Heart left ventricle (tissue), 16 donors: ENCODE measurements around the gene C12orf57. TPM values are rescaled to one million over a fixed set of nuclear protein-coding genes. Genes with fewer than 3 reads are reported as not detected.
A peak's percentile ranks its signal among the peaks of the same experiment; 100 is the strongest.

Experiments used
- ATAC-seq, 4 donors: fragments of 200-7000 bp; cut with Tn5 transposase; one replicate each; pipeline ENCODE4 v1.9.1; 2020 to 2022; ENCODE audit warnings: moderate library complexity in 4 of 4, mild to moderate bottlenecking in 3 of 4, moderate number of reproducible peaks in 1 of 4
- DNase-seq, 5 donors: peaks; one replicate each; pipeline ENCODE4 v3.0.0-alpha.2; 2020
- H3K27ac ChIP-seq, 12 donors: fragments of 200-600 bp; sonication (generic) in 4 of 12; one replicate each; pipeline versions ENCODE4 v1.5.0 to v1.8.0; 2016 to 2022; ENCODE audit warnings: mild to moderate bottlenecking in 2 of 12
- H3K27me3 ChIP-seq, 9 donors: fragments of 200-600 bp; sonication (generic) in 2 of 9; one replicate each; pipeline versions ENCODE4 v1.5.1 to v1.8.0; 2016 to 2022; ENCODE audit warnings: mild to moderate bottlenecking in 3 of 9
- H3K36me3 ChIP-seq, 9 donors: fragments of 200-600 bp; sonication (generic) in 2 of 9; one replicate each; pipeline versions ENCODE4 v1.5.0 to v1.8.0; 2018 to 2022; ENCODE audit warnings: mild to moderate bottlenecking in 2 of 9
- H3K4me1 ChIP-seq, 12 donors: fragments of 200-600 bp; sonication (generic) in 4 of 12; one replicate each; pipeline versions ENCODE4 v1.5.0 to v1.8.0; 2016 to 2022; ENCODE audit warnings: mild to moderate bottlenecking in 3 of 12
- H3K4me3 ChIP-seq, 12 donors: fragments of 200-600 bp; sonication (generic) in 4 of 12; one replicate each; pipeline versions ENCODE4 v1.5.0 to v1.8.0; 2017 to 2022; ENCODE audit warnings: mild to moderate bottlenecking in 9 of 12, moderate library complexity in 4 of 12
- H3K9me3 ChIP-seq, 12 donors: fragments of 200-600 bp; sonication (generic) in 4 of 12; one replicate each; pipeline versions ENCODE4 v1.5.0 to v1.8.0; 2016 to 2022; ENCODE audit warnings: mild to moderate bottlenecking in 1 of 12
- CTCF ChIP-seq, 12 donors: fragments of 200-600 bp; sonication (generic) in 4 of 12; IDR thresholded peaks; one replicate each; pipeline versions ENCODE4 v1.5.0 to v1.8.0; 2018 to 2022; ENCODE audit warnings: antibody characterized with exemption in 12 of 12, mild to moderate bottlenecking in 5 of 12
- POLR2A ChIP-seq, 2 donors: fragments of 450-650 bp; IDR thresholded peaks; one replicate each; pipeline ENCODE4 v1.6.1; 2017; ENCODE audit warnings: antibody characterized with exemption in 2 of 2, mild to moderate bottlenecking in 2 of 2, moderate library complexity in 2 of 2
- WGBS, 4 donors: extraction: QIAGEN DNeasy Blood & Tissue Kit in 2 of 4; methylation state at CpG; one replicate each; pipeline versions ENCODE4 v1.1.5 to v1.1.7; 2013 to 2018; 5-methylcytosine and 5-hydroxymethylcytosine counted together
- intact Hi-C, 10 donors: fragments of 100-400 bp; cut with DNase I; formaldehyde crosslinking; loops; one replicate each; pipeline versions ENCODE4 v1.11.1 to v1.14.2; 2022
- polyA plus RNA-seq, 2 donors: library from polyadenylated mRNA; stranded (reverse); fragments of 200-250 nt; gene quantifications; one replicate each; pipeline ENCODE4 v1.2.3, GENCODE V29; 2013
- total RNA-seq, 9 donors: library from RNA; depleted of rRNA in 2 of 9; stranded (reverse); fragments of >200 nt in 2 of 9; fragmentation: NEBNext Ultra II Directional in 3 of 9; extraction: Animal tissue kit (Norgen Biotek cat#: 25700) in 3 of 9; gene quantifications; one replicate each; pipeline versions ENCODE4 v1.1.0 to v1.2.4, GENCODE V29; 2016 to 2023
- donor health status: ischemic (EF 13 %, LVEDD 7.1; RV severe dilation, severe dysfunction).
- donor health status: healthy with polysubstance abuse.
- donor health status: DM: no; HTN: yes; CAD: no.
- donor health status: DM: no; HTN: no; CAD: no.
- donor health status: ischemic (EF 25% LVEDD 6.9; RV normal size, moderate dysfunction).
- donor health status: ischemic (EF 25% LVEDD 5.7; RV mildly dilated, moderate dysfunction).
- donor health status: healthy.
- donor health status: DM: yes; HTN: yes; CAD: no.
- donor health status: ischemic (EF 35%, LVEDD 5.7; RV mildly dilated, moderate dysfunction).
- donor health status: nonischemic (EF 11% LVEDD 7.7; RV severe dilation, severe dysfunction).
- donor health status: DM: yes; HTN: yes; CAD: no.
- donor health status: PGD.
- donor health status: ischemic (EF 29% LVEDD 5.4; RV normal size, mild dysfunction).
- donor health status: nonischemic (EF 23%, LVEDD 6.1; RV moderate dilation, normal function).

Gene C12orf57
- total and polyA plus RNA-seq, 11 donors: 108 to 460 (median 187) TPM

GRCh38 chr12:6912164-6912935, 31.5 kb upstream of the C12orf57 start:
- WGBS, 4 donors: 88 to 92% (median 90%) methylated on average over 15 of the region's 15 CpGs
- peaks cover 0 to 9% (median 0%) of the 10 kb centered on the region in 9 donors for H3K36me3 ChIP-seq

GRCh38 chr12:6914246-6914946, 29.4 kb upstream of the C12orf57 start, which contains the start of gene ENO2:
ENO2 (plus strand) TSS chr12:6914580; CDS start chr12:6915833, 1,253 bp downstream.
- Histone ChIP-seq H3K4me1 (peaks cover 0 to 19% (median 8%) of the 10 kb centered on the region in 12 donors), H3K36me3 (peaks cover 0 to 12% (median 0%) of the 10 kb centered on the region in 9 donors), H3K27ac (peak within 1 kb of the TSS in 11 of 12 donors; percentile 42 to 89 (median 60)), H3K9me3 (no peaks in the 10 kb centered on the region), H3K27me3 (peaks cover 0 to 14% (median 0%) of the 10 kb centered on the region in 9 donors), H3K4me3 (peak within 1 kb of the TSS; percentile 52 to 84 (median 71))
- DNase-seq (peak; percentile 75 to 87 (median 80)), ATAC-seq (peak; percentile 73 to 92 (median 89))
- TF ChIP-seq POLR2A (IDR thresholded peaks at IDR 0.05): no peak
- TF ChIP-seq CTCF (IDR thresholded peaks at IDR 0.05): no peak
- intact Hi-C loops: no loop called here
- 0 to 2% (median 1%) methylated on average over 34 to 68 of the region's 68 CpGs for WGBS, 4 donors

More at GRCh38 chr12:6912164-6912935, 31.5 kb upstream of the C12orf57 start:
- ATAC-seq: no peak
- DNase-seq: peak in 1 of 5 donors; percentile 16
- peaks cover 0 to 14% (median 0%) of the 10 kb centered on the region in 9 donors for H3K27me3 ChIP-seq
- H3K27ac ChIP-seq: no peak overlapping the region
- H3K4me3 ChIP-seq: no peak overlapping the region
- peaks cover 0 to 19% (median 8%) of the 10 kb centered on the region in 12 donors for H3K4me1 ChIP-seq
- no peak for TF ChIP-seq POLR2A (IDR thresholded peaks at IDR 0.05)
- no peak for TF ChIP-seq CTCF (IDR thresholded peaks at IDR 0.05)
- H3K9me3 ChIP-seq: no peaks in the 10 kb centered on the region
- intact Hi-C loops: no loop called here

- H3K27ac ChIP-seq: peak overlapping the region in 9 of 12 donors; percentile 43 to 89 (median 64)
- 24 to 39% (median 29%) methylated on average over 29 of the region's 29 CpGs for WGBS, 4 donors
- ATAC-seq: peak in 1 of 4 donors; percentile 5
These were observed 28.7 kb upstream of the C12orf57 start for GRCh38 chr12:6914947-6915788.

More at GRCh38 chr12:6914947-6915788, 28.7 kb upstream of the C12orf57 start:
- Histone ChIP-seq H3K4me3 (peak overlapping the region; percentile 52 to 84 (median 71)), H3K9me3 (no peaks in the 10 kb centered on the region), H3K27me3 (peaks cover 0 to 14% (median 0%) of the 10 kb centered on the region in 9 donors), H3K36me3 (peaks cover 0 to 12% (median 0%) of the 10 kb centered on the region in 9 donors), H3K4me1 (peaks cover 0 to 19% (median 8%) of the 10 kb centered on the region in 12 donors)
- TF ChIP-seq POLR2A (IDR thresholded peaks at IDR 0.05) (no peak), CTCF (IDR thresholded peaks at IDR 0.05) (no peak)
- intact Hi-C loops: no loop called here
- DNase-seq: no peak
